ENCODE data around the gene NRXN2.
A peak's percentile ranks its signal among the peaks of the same experiment; 100 is the strongest.

NRXN2 gene

GRCh38 chr11:64745189-64745520, 22.2 kb upstream of the NRXN2 start:
- H3K27ac ChIP-seq, result no peak overlapping the region
- ChIA-PET POLR2A (ENCODE audit: low non-redundant PET) (no interaction called here), CTCF (interaction anchor here (0.5 to 1.1 kb wide), 3 partner anchors 71 to 296 kb away, joined by 3 to 6 read pairs (median 3); no protein-coding TSS in a partner anchor)
- TF ChIP-seq CTCF (conservative IDR thresholded peaks at IDR 0.05; ENCODE audit: low read depth), result no peak
- DNase-seq (ENCODE audit: low spot score), result no peak

GRCh38 chr11:64744544-64745188, 21.7 kb upstream of the NRXN2 start:
- H3K27ac ChIP-seq, result no peak overlapping the region
- POLR2A ChIA-PET (ENCODE audit: low non-redundant PET), result no interaction called here
- DNase-seq (ENCODE audit: low spot score), result no peak
- TF ChIP-seq CTCF (conservative IDR thresholded peaks at IDR 0.05; ENCODE audit: low read depth), result no peak
- CTCF ChIA-PET, result interaction anchor here (0.6 to 3.0 kb wide), 5 partner anchors 40 to 1654 kb away, joined by 3 to 15 read pairs (median 3); no protein-coding TSS in a partner anchor

- no peak for DNase-seq (ENCODE audit: low spot score)
- no peak; the same call in 1 of the 2 replicates for TF ChIP-seq CTCF (conservative IDR thresholded peaks at IDR 0.05; ENCODE audit: low read depth)
- H3K27ac ChIP-seq, result no peak within 1 kb of the TSS
- POLR2A ChIA-PET (ENCODE audit: low non-redundant PET), result no interaction called here
- CTCF ChIA-PET, result interaction anchor here (0.6 to 3.0 kb wide), 12 partner anchors 11 to 1655 kb away, joined by 3 to 15 read pairs (median 4); partner anchors contain the start of gene PYGM
These were observed 20.9 kb upstream of the NRXN2 start, which contains the start of gene RASGRP2 for GRCh38 chr11:64743591-64744543. Gene RASGRP2 (minus strand): TSS chr11:64744142. CDS start chr11:64742866, 1,276 bp downstream.

- POLR2A ChIA-PET (ENCODE audit: low non-redundant PET), result no interaction called here
These were observed 20.0 kb upstream of the NRXN2 start for GRCh38 chr11:64742889-64743590.

GRCh38 chr11:64742087-64742888, 19.3 kb upstream of the NRXN2 start:
- no peak overlapping the region for H3K27ac ChIP-seq
- ChIA-PET POLR2A (ENCODE audit: low non-redundant PET) (no interaction called here), CTCF (interaction anchor here (0.5 to 3.0 kb wide), 13 partner anchors 9 to 739 kb away, joined by 3 to 15 read pairs (median 5); no protein-coding TSS in a partner anchor)
- DNase-seq (ENCODE audit: low spot score), result no peak
- TF ChIP-seq CTCF (conservative IDR thresholded peaks at IDR 0.05; ENCODE audit: low read depth), result no peak

More at GRCh38 chr11:64742889-64743590, 20.0 kb upstream of the NRXN2 start:
- TF ChIP-seq CTCF (conservative IDR thresholded peaks at IDR 0.05; ENCODE audit: low read depth), result peak; percentile 84
- H3K27ac ChIP-seq, result no peak overlapping the region
- CTCF ChIA-PET, result interaction anchor here (0.6 to 3.0 kb wide), 18 partner anchors 12 to 740 kb away, joined by 3 to 15 read pairs (median 4); partner anchors contain the start of gene PYGM
- peak; percentile 83 for DNase-seq (ENCODE audit: low spot score)

Data from RWPE1 (cell line).